ENCODE measurements around the gene GGTA1.

DNA sequence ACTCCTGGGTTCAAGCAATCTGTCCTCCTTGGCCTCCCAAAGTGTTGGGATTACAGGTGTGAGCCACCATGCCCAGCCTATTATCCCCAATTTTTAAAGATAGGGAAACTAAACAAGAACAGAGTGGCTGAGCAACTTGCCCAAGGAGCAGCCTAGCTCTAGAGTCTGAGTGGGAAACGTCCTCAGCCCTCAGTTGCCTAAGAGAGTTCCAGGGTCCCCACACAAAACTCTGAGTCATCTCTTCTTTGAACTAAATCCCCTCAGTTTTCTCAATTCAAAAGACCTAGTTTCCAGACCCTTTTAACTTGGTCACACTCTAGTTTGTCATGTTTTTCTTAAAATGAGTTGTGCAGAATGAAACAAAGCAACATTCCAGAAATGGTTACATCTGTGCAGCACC lies 33.5 kb downstream of the GGTA1 start:
- TF ChIP-seq CTCF (IDR thresholded peaks at IDR 0.05 in 2 of 3, conservative IDR thresholded peaks at IDR 0.05 in 1 of 3; ENCODE audit: borderline replicate concordance in 1 of 3, insufficient read depth in 1 of 3, low read depth in 2 of 3, low read length in 2 of 3) (no peak), SRF (IDR thresholded peaks at IDR 0.05; ENCODE audit: low read depth) (no peak), JUND (IDR thresholded peaks at IDR 0.05) (no peak), YY1 (IDR thresholded peaks at IDR 0.05; ENCODE audit: extremely low read depth, insufficient replicate concordance, low read depth, low read length) (no peak), MAX (IDR thresholded peaks at IDR 0.05) (no peak), EZH2 (IDR thresholded peaks at IDR 0.05) (no peak)
- TF ChIP-seq, protein P1, sequence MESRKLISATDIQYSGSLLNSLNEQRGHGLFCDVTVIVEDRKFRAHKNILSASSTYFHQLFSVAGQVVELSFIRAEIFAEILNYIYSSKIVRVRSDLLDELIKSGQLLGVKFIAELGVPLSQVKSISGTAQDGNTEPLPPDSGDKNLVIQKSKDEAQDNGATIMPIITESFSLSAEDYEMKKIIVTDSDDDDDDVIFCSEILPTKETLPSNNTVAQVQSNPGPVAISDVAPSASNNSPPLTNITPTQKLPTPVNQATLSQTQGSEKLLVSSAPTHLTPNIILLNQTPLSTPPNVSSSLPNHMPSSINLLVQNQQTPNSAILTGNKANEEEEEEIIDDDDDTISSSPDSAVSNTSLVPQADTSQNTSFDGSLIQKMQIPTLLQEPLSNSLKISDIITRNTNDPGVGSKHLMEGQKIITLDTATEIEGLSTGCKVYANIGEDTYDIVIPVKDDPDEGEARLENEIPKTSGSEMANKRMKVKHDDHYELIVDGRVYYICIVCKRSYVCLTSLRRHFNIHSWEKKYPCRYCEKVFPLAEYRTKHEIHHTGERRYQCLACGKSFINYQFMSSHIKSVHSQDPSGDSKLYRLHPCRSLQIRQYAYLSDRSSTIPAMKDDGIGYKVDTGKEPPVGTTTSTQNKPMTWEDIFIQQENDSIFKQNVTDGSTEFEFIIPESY (IDR thresholded peaks at IDR 0.05; ENCODE audit: extremely low read depth, insufficient replicate concordance, low read length) = no peak

Data from HCT116 (cell line).